Vagina (tissue), 2 donors: ENCODE data around the gene ATP5ME. TPM values are rescaled to one million over a fixed set of nuclear protein-coding genes. Genes with fewer than 3 reads are reported as not detected.

Experiments used
- DNase-seq, 2 donors: peaks; one replicate each; pipeline ENCODE4 v3.0.0-alpha.2; 2017; ENCODE audit errors: extremely low spot score in 2 of 2
- H3K27ac ChIP-seq: fragments of 200-600 bp; sonication (generic); one replicate; pipeline ENCODE4 v1.5.1; 2019
- H3K27me3 ChIP-seq: fragments of 200-600 bp; sonication (generic); one replicate; pipeline ENCODE4 v1.5.1; 2019
- H3K36me3 ChIP-seq, 2 donors: fragments of 200-600 bp; sonication (generic); one replicate each; pipeline ENCODE4 v1.5.1; 2017 to 2019
- H3K4me1 ChIP-seq: fragments of 200-600 bp; sonication (generic); one replicate; pipeline ENCODE4 v1.5.1; 2019
- H3K4me3 ChIP-seq, 2 donors: fragments of 200-600 bp; sonication (generic); 1 replicate in 1 of 2; 2 replicates in 1 of 2; pipeline ENCODE4 v1.5.1; 2016 to 2019
- H3K9me3 ChIP-seq: fragments of 200-600 bp; sonication (generic); one replicate; pipeline ENCODE4 v1.5.1; 2019
- CTCF ChIP-seq, 3 experiments: fragments of 450-650 bp in 2 of 3; fragments of 200-600 bp in 1 of 3; sonication (generic) in 1 of 3; IDR thresholded peaks; one replicate each; pipeline ENCODE4 v1.5.1; 2017 to 2019; ENCODE audit warnings: antibody characterized with exemption in 3 of 3, mild to moderate bottlenecking in 2 of 3, moderate library complexity in 2 of 3
- POLR2A ChIP-seq, 2 donors: fragments of 450-650 bp; IDR thresholded peaks; one replicate each; pipeline ENCODE4 v1.6.1; 2017; ENCODE audit warnings: antibody characterized with exemption in 2 of 2, mild to moderate bottlenecking in 2 of 2, moderate library complexity in 2 of 2
- POLR2AphosphoS5 ChIP-seq, 2 donors: sonication (generic); formaldehyde crosslinking; IDR thresholded peaks; one replicate each; pipeline ENCODE4 v1.9.0; 2017; ENCODE audit warnings: antibody characterized with exemption in 2 of 2, mild to moderate bottlenecking in 2 of 2, low read depth in 1 of 2; ENCODE audit not compliant: insufficient read depth in 1 of 2
- intact Hi-C: fragments of 100-400 bp; cut with DNase I; formaldehyde crosslinking; loops from one replicate; pipeline ENCODE4 v1.15.1; 2023
- total RNA-seq: library from RNA; depleted of rRNA; stranded (reverse); fragments of >200 nt; gene quantifications from one replicate; pipeline ENCODE4 v1.2.3, GENCODE V29; 2016

The ATP5ME gene
- total RNA-seq, 1 donor from 2014 or later, result 181 TPM

- Histone ChIP-seq H3K27ac (no peak overlapping the region), H3K9me3 (no peaks in the 10 kb centered on the region), H3K27me3 (no peaks in the 10 kb centered on the region), H3K4me3 (no peak overlapping the region), H3K36me3 (no peaks in the 10 kb centered on the region), H3K4me1 (peaks cover 48% of the 10 kb centered on the region)
- intact Hi-C loops, result no loop called here
- no peak for DNase-seq
- TF ChIP-seq CTCF (IDR thresholded peaks at IDR 0.05) (no peak), POLR2A (IDR thresholded peaks at IDR 0.05) (no peak), POLR2AphosphoS5 (IDR thresholded peaks at IDR 0.05; ENCODE audit: insufficient read depth in 1 of 2, low read depth in 1 of 2) (no peak)
These were observed 8.6 kb upstream of the ATP5ME start for GRCh38 chr4:682490-683172.

DNA sequence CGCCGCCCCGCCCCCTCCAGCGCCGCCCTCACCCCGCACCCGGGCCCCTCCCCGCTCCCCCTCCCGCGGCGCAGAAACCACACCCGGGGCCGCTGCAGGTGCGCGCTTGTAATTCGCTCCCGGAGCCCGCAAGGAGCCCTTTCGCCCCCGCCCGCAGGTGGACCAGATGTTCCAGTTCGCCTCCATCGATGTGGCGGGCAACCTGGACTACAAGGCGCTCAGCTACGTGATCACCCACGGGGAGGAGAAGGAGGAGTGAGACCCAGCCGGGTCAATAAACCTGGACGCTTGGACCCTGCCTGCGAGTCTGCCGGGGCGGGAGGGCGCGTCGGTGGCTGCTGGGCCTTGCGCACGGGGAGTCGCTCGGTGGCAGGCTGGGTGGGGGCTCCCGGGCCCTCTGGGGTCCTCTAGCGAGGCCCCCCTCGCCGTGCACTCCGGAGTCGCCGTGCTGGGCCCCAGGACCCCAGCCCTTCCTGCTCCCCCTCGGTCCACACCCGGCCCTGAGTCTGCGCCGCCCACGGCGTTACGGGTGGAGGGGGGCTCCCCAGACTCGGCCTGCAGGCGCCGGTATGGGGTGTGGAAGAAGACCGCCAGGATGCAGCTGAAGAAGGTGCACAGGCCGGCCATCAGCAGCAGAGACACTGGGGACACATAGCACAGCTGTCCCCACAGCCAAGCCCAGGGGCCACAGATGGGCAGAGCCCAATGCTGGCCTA, 7.8 kb upstream of the ATP5ME start:
- DNase-seq, result no peak
- H3K27ac ChIP-seq, result no peak overlapping the region
- H3K36me3 ChIP-seq, result no peaks in the 10 kb centered on the region
- intact Hi-C loops, result no loop called here
- TF ChIP-seq CTCF (IDR thresholded peaks at IDR 0.05), result no peak
- TF ChIP-seq POLR2AphosphoS5 (IDR thresholded peaks at IDR 0.05; ENCODE audit: insufficient read depth in 1 of 2, low read depth in 1 of 2), result no peak
- H3K9me3 ChIP-seq, result no peaks in the 10 kb centered on the region
- H3K27me3 ChIP-seq, result no peaks in the 10 kb centered on the region
- H3K4me3 ChIP-seq, result peak overlapping the region; percentile 25 to 77
- peaks cover 44% of the 10 kb centered on the region for H3K4me1 ChIP-seq

DNA sequence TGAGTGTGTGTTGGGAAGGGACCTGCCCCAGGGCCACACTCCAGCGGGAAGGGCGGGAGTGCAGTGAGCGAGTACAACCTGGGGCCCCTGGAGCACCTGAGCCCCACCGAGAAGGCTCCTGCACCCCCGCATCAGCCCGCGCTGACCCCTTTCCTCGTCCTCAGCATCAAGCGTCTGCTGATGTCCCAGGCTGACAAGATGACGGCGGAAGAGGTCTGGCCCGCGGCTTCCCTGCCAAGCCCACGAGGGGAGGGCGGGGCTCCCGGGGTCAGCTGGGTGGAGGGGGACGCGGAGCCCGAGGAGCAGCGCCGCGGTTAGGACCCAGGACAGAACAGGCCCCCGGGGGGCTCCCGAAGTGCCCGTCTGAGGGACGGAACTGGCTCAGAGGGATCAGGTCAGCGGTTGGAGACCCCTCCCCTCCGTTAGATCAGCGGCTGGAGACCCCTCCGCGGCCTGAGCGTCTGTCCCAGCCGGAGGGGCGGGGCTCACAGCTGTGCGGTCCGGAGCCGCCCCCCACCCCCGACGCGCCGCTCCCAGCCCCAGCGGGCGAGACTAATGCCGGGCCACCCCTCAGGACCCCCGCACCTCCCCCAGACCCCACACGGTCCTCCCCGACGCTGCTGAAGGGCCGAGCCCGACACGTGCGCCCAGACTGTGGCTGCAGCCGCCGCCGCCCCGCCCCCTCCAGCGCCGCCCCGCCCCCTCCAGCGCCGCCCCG, 7.0 kb upstream of the ATP5ME start:
- Histone ChIP-seq H3K27ac (peak overlapping the region; percentile 61), H3K9me3 (no peaks in the 10 kb centered on the region), H3K4me1 (peaks cover 40% of the 10 kb centered on the region), H3K4me3 (peak overlapping the region; percentile 54 to 77), H3K36me3 (no peaks in the 10 kb centered on the region), H3K27me3 (no peaks in the 10 kb centered on the region)
- DNase-seq, result no peak
- intact Hi-C loops, result no loop called here
- no peak for TF ChIP-seq CTCF (IDR thresholded peaks at IDR 0.05)
- TF ChIP-seq POLR2AphosphoS5 (IDR thresholded peaks at IDR 0.05; ENCODE audit: insufficient read depth in 1 of 2, low read depth in 1 of 2), result peak in 1 of 2 donors; percentile 55

DNA sequence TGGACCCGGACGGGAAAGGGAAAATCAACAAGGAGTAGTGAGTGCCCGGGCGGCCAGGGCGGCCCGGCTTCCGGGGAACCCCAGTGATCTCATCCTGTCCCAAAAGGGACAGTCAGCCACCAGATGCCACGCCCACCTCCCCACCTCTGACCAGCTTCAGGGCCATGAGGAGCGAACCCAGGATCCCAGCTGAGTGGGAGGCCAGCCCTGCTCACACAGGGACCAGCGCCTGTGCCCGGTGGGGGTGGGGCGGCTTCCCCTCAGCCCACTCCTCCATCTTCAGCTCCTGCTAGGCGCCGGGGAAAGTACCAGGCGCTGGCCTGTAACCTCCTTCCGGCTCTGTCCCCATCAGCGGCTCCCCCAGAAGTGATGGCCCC, 6.5 kb upstream of the ATP5ME start:
- no peaks in the 10 kb centered on the region for H3K9me3 ChIP-seq
- DNase-seq, result no peak
- peak overlapping the region; percentile 61 for H3K27ac ChIP-seq
- TF ChIP-seq POLR2A (IDR thresholded peaks at IDR 0.05) (no peak), CTCF (IDR thresholded peaks at IDR 0.05) (no peak), POLR2AphosphoS5 (IDR thresholded peaks at IDR 0.05; ENCODE audit: insufficient read depth in 1 of 2, low read depth in 1 of 2) (no peak)
- no peaks in the 10 kb centered on the region for H3K36me3 ChIP-seq
- H3K4me3 ChIP-seq, result peak overlapping the region; percentile 54 to 77
- H3K4me1 ChIP-seq, result peaks cover 45% of the 10 kb centered on the region
- intact Hi-C loops, result no loop called here
- H3K27me3 ChIP-seq, result no peaks in the 10 kb centered on the region
